HepG2 (cell line): Measurements from ENCODE around the gene CDC42BPG. TPM values are rescaled to one million over a fixed set of nuclear protein-coding genes. Genes with fewer than 3 reads are reported as not detected.
A peak's percentile ranks its signal among the peaks of the same experiment; 100 is the strongest.

Experiments
- HMG20B ChIP-seq: conservative IDR thresholded peaks from 2 replicates; pipeline ENCODE4 v1.6.1; 2016; ENCODE audit warnings: missing genetic modification reagents, missing compliant biosample characterization
- KMT2B ChIP-seq: IDR thresholded peaks from 2 replicates; pipeline ENCODE4 v1.6.1; 2016; ENCODE audit warnings: missing genetic modification reagents, missing compliant biosample characterization
- MAZ ChIP-seq, 2 experiments: sonication (generic) in 1 of 2; formaldehyde crosslinking in 1 of 2; IDR thresholded peaks; 2 replicates each; pipeline versions ENCODE4 v1.5.0 to v1.6.1; 2012 to 2020; ENCODE audit warnings: low read depth in 2 of 2, mild to moderate bottlenecking in 2 of 2, borderline replicate concordance in 1 of 2, improper control_type of control experiment in 1 of 2, low read length in 1 of 2, missing genetic modification reagents in 1 of 2, moderate library complexity in 1 of 2
- REXO4 ChIP-seq: sonication (generic); formaldehyde crosslinking; IDR thresholded peaks from 2 replicates; pipeline ENCODE4 v1.8.0; 2022; ENCODE audit warnings: missing genetic modification reagents, mild to moderate bottlenecking, borderline replicate concordance
- RORA ChIP-seq: sonication (generic); formaldehyde crosslinking; IDR thresholded peaks from 2 replicates; pipeline ENCODE4 v1.5.0; 2020; ENCODE audit warnings: mild to moderate bottlenecking, missing genetic modification reagents, moderate library complexity
- STAT5B ChIP-seq: sonication (generic); formaldehyde crosslinking; IDR thresholded peaks from 2 replicates; pipeline ENCODE4 v1.4.0; 2020; ENCODE audit warnings: missing genetic modification reagents
- ZBTB1 ChIP-seq: sonication (generic); formaldehyde crosslinking; IDR thresholded peaks from 2 replicates; pipeline ENCODE4 v1.4.0; 2020; ENCODE audit warnings: missing genetic modification reagents, borderline replicate concordance
- ZNF354B ChIP-seq: sonication (generic); formaldehyde crosslinking; IDR thresholded peaks from 2 replicates; pipeline ENCODE4 v1.8.0; 2022; ENCODE audit warnings: mild to moderate bottlenecking, missing genetic modification reagents
- ZNF367 ChIP-seq: sonication (generic); formaldehyde crosslinking; IDR thresholded peaks from 2 replicates; pipeline ENCODE4 v1.4.0; 2020; ENCODE audit warnings: missing genetic modification reagents, borderline replicate concordance
- ZNF737 ChIP-seq: sonication (generic); formaldehyde crosslinking; IDR thresholded peaks from 2 replicates; pipeline ENCODE4 v1.5.0; 2020; ENCODE audit warnings: missing genetic modification reagents, mild to moderate bottlenecking, borderline replicate concordance
- ZNF891 ChIP-seq: sonication (generic); formaldehyde crosslinking; IDR thresholded peaks from 2 replicates; pipeline ENCODE4 v1.5.0; 2020; ENCODE audit warnings: mild to moderate bottlenecking, missing genetic modification reagents
- polyA plus RNA-seq, 8 experiments: library from polyadenylated mRNA; depleted of rRNA in 3 of 8; stranded (reverse) in 7 of 8; unstranded in 1 of 8; fragments of >200 nt; fragmentation: Illumina TruSeq in 4 of 8; extraction: Trizol in 4 of 8; gene quantifications; 2 replicates each; pipeline versions ENCODE4 v1.2.1 to v1.2.3, GENCODE V29; 2011 to 2016; ENCODE audit warnings: low read depth in 4 of 8, missing spikeins in 1 of 8, mixed read lengths in 1 of 8; ENCODE audit not compliant: insufficient read depth in 1 of 8
- total RNA-seq, 5 experiments: library from RNA; depleted of rRNA; stranded (reverse); fragments of >200 nt; fragmentation: Illumina TruSeq; extraction: Trizol; gene quantifications; 2 replicates each; pipeline ENCODE4 v1.2.3, GENCODE V29; 2016; ENCODE audit warnings: low read depth in 1 of 5
- TF ChIP-seq, protein P1 (sequence below): sonication (generic); formaldehyde crosslinking; IDR thresholded peaks from 2 replicates; pipeline ENCODE4 v1.5.0; 2020; ENCODE audit warnings: mild to moderate bottlenecking, missing genetic modification reagents, moderate library complexity
- TF ChIP-seq, protein P2 (sequence below): sonication (generic); formaldehyde crosslinking; IDR thresholded peaks from 2 replicates; pipeline ENCODE4 v1.4.0; 2020; ENCODE audit warnings: missing genetic modification reagents, borderline replicate concordance

Gene CDC42BPG
- total and polyA plus RNA-seq, 2 of the 13 experiments (the other 11 are each of a cell fraction or from before 2014, with no cell fraction given), result 0.55 to 1.4 TPM

DNA sequence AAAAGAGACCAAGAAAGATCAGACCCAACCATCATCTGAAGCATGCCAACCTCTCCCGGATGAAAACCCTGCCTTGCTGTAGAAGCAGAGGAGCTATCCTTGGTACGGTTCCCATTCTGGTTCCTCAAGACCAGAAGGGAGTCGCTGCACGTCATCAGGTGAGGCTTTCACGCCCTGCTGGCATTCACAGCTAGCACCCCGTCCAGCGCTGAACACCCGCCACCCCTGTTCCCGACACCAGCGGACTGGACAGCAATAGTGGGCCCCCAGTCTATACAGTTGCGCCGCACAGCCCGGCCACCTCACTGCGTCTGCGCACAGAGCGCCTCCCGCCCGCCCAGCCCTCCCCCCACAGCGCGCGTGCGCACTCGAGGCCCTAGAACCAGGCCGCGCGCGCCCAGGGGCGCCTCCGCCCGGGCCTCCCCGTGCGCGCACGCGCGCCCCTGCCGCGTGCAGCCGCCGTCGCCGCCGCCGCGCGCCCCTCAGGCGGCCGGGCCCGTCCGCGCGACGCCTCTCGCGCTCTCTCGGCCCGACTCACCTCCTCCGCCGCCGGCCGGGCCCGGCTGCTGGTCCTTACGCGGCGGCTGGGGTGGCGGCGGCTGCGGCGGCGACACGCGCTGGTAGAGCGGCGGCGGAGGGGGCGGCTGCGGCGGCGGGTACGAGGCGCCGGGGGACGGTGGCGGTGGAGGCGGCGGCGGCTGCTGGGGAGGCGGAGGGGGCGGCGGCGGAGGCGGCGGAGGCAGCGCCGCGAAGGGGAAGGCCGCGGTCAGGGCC, 66.8 kb downstream of the CDC42BPG start (continued):
- TF ChIP-seq RORA (no peak), ZNF367 (CRISPR knock-in tag) (no peak), REXO4 (no peak), ZBTB1 (CRISPR knock-in tag) (no peak), HMG20B (no peak), ZNF891 (CRISPR knock-in tag) (0 out of 2 replicates have a peak, but pooled peaks have one; percentile 56), ZNF737 (no peak), KMT2B (CRISPR knock-in tag) (peak; percentile 56; the same call in 1 of the 2 replicates), MAZ (IDR thresholded peaks at IDR 0.05; ENCODE audit: borderline replicate concordance, low read depth, low read length) (0 out of 2 replicates have a peak, but pooled peaks have one; percentile 57), MAZ (CRISPR knock-in tag; IDR thresholded peaks at IDR 0.05; ENCODE audit: low read depth) (no peak), ZNF354B (CRISPR knock-in tag) (no peak), STAT5B (no peak)
- TF ChIP-seq, protein P1, sequence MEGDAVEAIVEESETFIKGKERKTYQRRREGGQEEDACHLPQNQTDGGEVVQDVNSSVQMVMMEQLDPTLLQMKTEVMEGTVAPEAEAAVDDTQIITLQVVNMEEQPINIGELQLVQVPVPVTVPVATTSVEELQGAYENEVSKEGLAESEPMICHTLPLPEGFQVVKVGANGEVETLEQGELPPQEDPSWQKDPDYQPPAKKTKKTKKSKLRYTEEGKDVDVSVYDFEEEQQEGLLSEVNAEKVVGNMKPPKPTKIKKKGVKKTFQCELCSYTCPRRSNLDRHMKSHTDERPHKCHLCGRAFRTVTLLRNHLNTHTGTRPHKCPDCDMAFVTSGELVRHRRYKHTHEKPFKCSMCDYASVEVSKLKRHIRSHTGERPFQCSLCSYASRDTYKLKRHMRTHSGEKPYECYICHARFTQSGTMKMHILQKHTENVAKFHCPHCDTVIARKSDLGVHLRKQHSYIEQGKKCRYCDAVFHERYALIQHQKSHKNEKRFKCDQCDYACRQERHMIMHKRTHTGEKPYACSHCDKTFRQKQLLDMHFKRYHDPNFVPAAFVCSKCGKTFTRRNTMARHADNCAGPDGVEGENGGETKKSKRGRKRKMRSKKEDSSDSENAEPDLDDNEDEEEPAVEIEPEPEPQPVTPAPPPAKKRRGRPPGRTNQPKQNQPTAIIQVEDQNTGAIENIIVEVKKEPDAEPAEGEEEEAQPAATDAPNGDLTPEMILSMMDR, result 0 out of 2 replicates have a peak, but pooled peaks have one; percentile 4
- TF ChIP-seq, protein P2, sequence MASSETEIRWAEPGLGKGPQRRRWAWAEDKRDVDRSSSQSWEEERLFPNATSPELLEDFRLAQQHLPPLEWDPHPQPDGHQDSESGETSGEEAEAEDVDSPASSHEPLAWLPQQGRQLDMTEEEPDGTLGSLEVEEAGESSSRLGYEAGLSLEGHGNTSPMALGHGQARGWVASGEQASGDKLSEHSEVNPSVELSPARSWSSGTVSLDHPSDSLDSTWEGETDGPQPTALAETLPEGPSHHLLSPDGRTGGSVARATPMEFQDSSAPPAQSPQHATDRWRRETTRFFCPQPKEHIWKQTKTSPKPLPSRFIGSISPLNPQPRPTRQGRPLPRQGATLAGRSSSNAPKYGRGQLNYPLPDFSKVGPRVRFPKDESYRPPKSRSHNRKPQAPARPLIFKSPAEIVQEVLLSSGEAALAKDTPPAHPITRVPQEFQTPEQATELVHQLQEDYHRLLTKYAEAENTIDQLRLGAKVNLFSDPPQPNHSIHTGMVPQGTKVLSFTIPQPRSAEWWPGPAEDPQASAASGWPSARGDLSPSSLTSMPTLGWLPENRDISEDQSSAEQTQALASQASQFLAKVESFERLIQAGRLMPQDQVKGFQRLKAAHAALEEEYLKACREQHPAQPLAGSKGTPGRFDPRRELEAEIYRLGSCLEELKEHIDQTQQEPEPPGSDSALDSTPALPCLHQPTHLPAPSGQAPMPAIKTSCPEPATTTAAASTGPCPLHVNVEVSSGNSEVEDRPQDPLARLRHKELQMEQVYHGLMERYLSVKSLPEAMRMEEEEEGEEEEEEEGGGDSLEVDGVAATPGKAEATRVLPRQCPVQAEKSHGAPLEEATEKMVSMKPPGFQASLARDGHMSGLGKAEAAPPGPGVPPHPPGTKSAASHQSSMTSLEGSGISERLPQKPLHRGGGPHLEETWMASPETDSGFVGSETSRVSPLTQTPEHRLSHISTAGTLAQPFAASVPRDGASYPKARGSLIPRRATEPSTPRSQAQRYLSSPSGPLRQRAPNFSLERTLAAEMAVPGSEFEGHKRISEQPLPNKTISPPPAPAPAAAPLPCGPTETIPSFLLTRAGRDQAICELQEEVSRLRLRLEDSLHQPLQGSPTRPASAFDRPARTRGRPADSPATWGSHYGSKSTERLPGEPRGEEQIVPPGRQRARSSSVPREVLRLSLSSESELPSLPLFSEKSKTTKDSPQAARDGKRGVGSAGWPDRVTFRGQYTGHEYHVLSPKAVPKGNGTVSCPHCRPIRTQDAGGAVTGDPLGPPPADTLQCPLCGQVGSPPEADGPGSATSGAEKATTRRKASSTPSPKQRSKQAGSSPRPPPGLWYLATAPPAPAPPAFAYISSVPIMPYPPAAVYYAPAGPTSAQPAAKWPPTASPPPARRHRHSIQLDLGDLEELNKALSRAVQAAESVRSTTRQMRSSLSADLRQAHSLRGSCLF, result no peak
